HepG2 (cell line): ENCODE results near the gene CACNA1C. TPM values are rescaled to one million over a fixed set of nuclear protein-coding genes. Genes with fewer than 3 reads are reported as not detected.

ENCODE experiments used
- ATAC-seq: fragments of 200-7000 bp; cut with Tn5 transposase; 3 replicates; pipeline ENCODE4 v1.9.1; 2020; ENCODE audit warnings: mild to moderate bottlenecking, moderate library complexity
- BruUV-seq: library from RNA; stranded (reverse); fragments of 400-500 nt; replicated peaks from 2 replicates; lab custom pipeline; 2021; lab: Mats Ljungman, UMichigan
- CTCF ChIA-PET: fragments of 300-600 bp; formaldehyde crosslinking; extraction: SDS; loops from one replicate; lab custom pipeline; 2021; ENCODE audit warnings: low total read pairs, inconsistent platforms, low intra/inter-chr PET ratio; lab: Yijun Ruan, JAX
- POLR2A ChIA-PET: fragments of 350-600 bp; sonication (Branson Sonifier 250); formaldehyde crosslinking; loops from one replicate; lab custom pipeline; 2020; ENCODE audit warnings: antibody characterized with exemption, inconsistent platforms; lab: Yijun Ruan, JAX
- DNase-seq: peaks from one replicate; pipeline ENCODE4 v3.0.0-alpha.2; 2015; ENCODE audit warnings: low spot score
- FAIRE-seq: peaks from 3 replicates; lab custom pipeline; 2011; peaks lifted over from hg19 to GRCh38; lab: Jason Lieb, UNC
- H2AFZ ChIP-seq: one replicate; pipeline ENCODE4 v1.6.1; 2011; ENCODE audit warnings: low read length, inconsistent platforms
- H3K27ac ChIP-seq: fragments of 300-600 bp; 3 replicates; pipeline ENCODE4 v1.8.0; 2011; ENCODE audit warnings: mixed run types, mild to moderate bottlenecking, mixed read lengths, low read length, inconsistent platforms; ENCODE audit not compliant: insufficient read depth; ENCODE audit errors: extremely low read length
- H3K27me3 ChIP-seq, 2 experiments: fragments of 200-600 bp in 1 of 2; 2 replicates in 1 of 2; 3 replicates in 1 of 2; pipeline versions ENCODE4 v1.6.0 to v1.8.0; 2011; ENCODE audit warnings: low read length in 2 of 2, mild to moderate bottlenecking in 2 of 2, moderate library complexity in 2 of 2, inconsistent platforms in 1 of 2; ENCODE audit not compliant: insufficient read depth in 2 of 2, control insufficient read depth in 1 of 2
- H3K36me3 ChIP-seq, 2 experiments: fragments of 200-600 bp in 1 of 2; replicated peaks in 1 of 2; 2 replicates in 1 of 2; 3 replicates in 1 of 2; pipeline versions ENCODE4 v1.5.1 to v1.8.0; 2011; ENCODE audit warnings: low read length in 2 of 2, inconsistent platforms in 1 of 2; ENCODE audit not compliant: insufficient read depth in 2 of 2, control insufficient read depth in 1 of 2
- H3K4me1 ChIP-seq: 2 replicates; pipeline ENCODE4 v1.5.1; 2012; ENCODE audit warnings: low read length, inconsistent platforms; ENCODE audit not compliant: insufficient read depth
- H3K4me2 ChIP-seq: 2 replicates; pipeline ENCODE4 v1.6.0; 2011; ENCODE audit warnings: low read depth, low read length, inconsistent platforms
- H3K4me3 ChIP-seq, 3 experiments: fragments of 200-600 bp in 1 of 3; sonication (generic), shearing (Covaris generic) in 1 of 3; replicated peaks in 1 of 3; 2 replicates each; pipeline ENCODE4 v1.5.1; 2011 to 2016; ENCODE audit warnings: low read length in 3 of 3, inconsistent platforms in 2 of 3, low read depth in 2 of 3, mild to moderate bottlenecking in 2 of 3, control low read depth in 1 of 3, mixed read lengths in 1 of 3; ENCODE audit not compliant: insufficient read depth in 1 of 3
- H3K79me2 ChIP-seq: one replicate; pipeline ENCODE4 v1.6.1; 2011; ENCODE audit warnings: low read length, inconsistent platforms; ENCODE audit not compliant: insufficient read depth
- H3K9ac ChIP-seq: 2 replicates; pipeline ENCODE4 v1.6.0; 2011; ENCODE audit warnings: mild to moderate bottlenecking, low read depth, low read length, inconsistent platforms; ENCODE audit not compliant: insufficient read depth
- H3K9me3 ChIP-seq: 2 replicates; pipeline ENCODE4 v1.5.1; 2012; ENCODE audit warnings: mild to moderate bottlenecking, low read length
- H4K20me1 ChIP-seq: 2 replicates; pipeline ENCODE4 v1.6.0; 2011; ENCODE audit warnings: inconsistent platforms, mild to moderate bottlenecking, low read length, moderate library complexity; ENCODE audit not compliant: insufficient read depth
- CCAR2 ChIP-seq: fragments of 200-400 bp; formaldehyde crosslinking; optimal IDR thresholded peaks from 2 replicates; pipeline ENCODE3; 2018; ENCODE audit warnings: low read depth, mild to moderate bottlenecking, low read length, moderate library complexity
- DRAP1 ChIP-seq: IDR thresholded peaks from 2 replicates; pipeline ENCODE4 v1.6.1; 2016; ENCODE audit warnings: missing genetic modification reagents, missing compliant biosample characterization
- IRF9 ChIP-seq: sonication (generic); formaldehyde crosslinking; IDR thresholded peaks from 2 replicates; pipeline ENCODE4 v1.8.0; 2022; ENCODE audit warnings: missing genetic modification reagents, mild to moderate bottlenecking, borderline replicate concordance
- NPAS2 ChIP-seq: sonication (generic); formaldehyde crosslinking; IDR thresholded peaks from 2 replicates; pipeline ENCODE4 v1.8.0; 2022; ENCODE audit warnings: mild to moderate bottlenecking, missing genetic modification reagents, borderline replicate concordance
- SETDB1 ChIP-seq: sonication (generic); formaldehyde crosslinking; IDR thresholded peaks from 2 replicates; pipeline ENCODE4 v1.5.1; 2020; ENCODE audit warnings: missing genetic modification reagents, mild to moderate bottlenecking, borderline replicate concordance
- ZBTB25 ChIP-seq: IDR thresholded peaks from 2 replicates; pipeline ENCODE4 v1.6.1; 2018; ENCODE audit warnings: missing genetic modification reagents
- ZFP41 ChIP-seq: sonication (generic); formaldehyde crosslinking; IDR thresholded peaks from 2 replicates; pipeline ENCODE4 v1.4.0; 2020; ENCODE audit warnings: mild to moderate bottlenecking, missing genetic modification reagents, borderline replicate concordance
- ZNF280B ChIP-seq: sonication (generic); formaldehyde crosslinking; IDR thresholded peaks from 2 replicates; pipeline ENCODE4 v1.5.0; 2020; ENCODE audit warnings: missing genetic modification reagents, mild to moderate bottlenecking, borderline replicate concordance
- ZNF432 ChIP-seq: sonication (generic); formaldehyde crosslinking; IDR thresholded peaks from 2 replicates; pipeline ENCODE4 v1.5.0; 2020; ENCODE audit warnings: missing genetic modification reagents, mild to moderate bottlenecking, borderline replicate concordance
- ZNF563 ChIP-seq: sonication (generic); formaldehyde crosslinking; IDR thresholded peaks from 2 replicates; pipeline ENCODE4 v1.8.0; 2022; ENCODE audit warnings: mild to moderate bottlenecking, moderate library complexity, missing genetic modification reagents
- WGBS: methylation state at CpG from one replicate; pipeline ENCODE4 v1.1.6; 2017; ENCODE audit warnings: low lambda C conversion rate; 5-methylcytosine and 5-hydroxymethylcytosine counted together
- in situ Hi-C: cut with HindIII; loops from 2 replicates; pipeline ENCODE4 v1.10.0; 2017; ENCODE audit warnings: low pct_unique_long_range_greater_than_20kb; ENCODE audit not compliant: extremely low pct_ligation_motif_present
- intact Hi-C: fragments of 100-400 bp; cut with micrococcal nuclease; formaldehyde crosslinking; loops from one replicate; pipeline ENCODE4 v1.10.0; 2022; ENCODE audit not compliant: unreplicated experiment
- polyA plus RNA-seq, 8 experiments: library from polyadenylated mRNA; depleted of rRNA in 3 of 8; stranded (reverse) in 7 of 8; unstranded in 1 of 8; fragments of >200 nt; fragmentation: Illumina TruSeq in 4 of 8; extraction: Trizol in 4 of 8; gene quantifications; 2 replicates each; pipeline versions ENCODE4 v1.2.1 to v1.2.3, GENCODE V29; 2011 to 2016; ENCODE audit warnings: low read depth in 4 of 8, missing spikeins in 1 of 8, mixed read lengths in 1 of 8; ENCODE audit not compliant: insufficient read depth in 1 of 8
- total RNA-seq, 5 experiments: library from RNA; depleted of rRNA; stranded (reverse); fragments of >200 nt; fragmentation: Illumina TruSeq; extraction: Trizol; gene quantifications; 2 replicates each; pipeline ENCODE4 v1.2.3, GENCODE V29; 2016; ENCODE audit warnings: low read depth in 1 of 5

Gene CACNA1C
- total and polyA plus RNA-seq, 2 of the 13 experiments (the other 11 are each of a cell fraction or from before 2014, with no cell fraction given) = not detected

- Histone ChIP-seq H3K79me2 (no peaks in the 10 kb centered on the region), H3K4me1 (no peaks in the 10 kb centered on the region), H3K4me3 (no peak overlapping the region), H3K4me2 (no peak overlapping the region), H4K20me1 (no peaks in the 10 kb centered on the region), H3K9me3 (no peaks in the 10 kb centered on the region), H3K36me3 (no peaks in the 10 kb centered on the region), H2AFZ (no peak overlapping the region), H3K9ac (no peak overlapping the region), H3K27ac (no peak overlapping the region), H3K27me3 (peaks cover 0 to 23% of the 10 kb centered on the region in 2 experiments; a peak in 3 of 5 replicates)
- BruUV-seq = no TSS peak
- CTCF ChIA-PET = no interaction called here
- ATAC-seq (no peak), FAIRE-seq (no peak), DNase-seq (no peak)
- intact Hi-C loops (no loop called here), in situ Hi-C loops (no loop called here)
- 2% methylated on average over 7 of the region's 7 CpGs for WGBS
- TF ChIP-seq ZNF432 (CRISPR knock-in tag) = no peak
- TF ChIP-seq ZFP41 (CRISPR knock-in tag) = no peak
- TF ChIP-seq SETDB1 (CRISPR knock-in tag) = no peak
- POLR2A ChIA-PET = no interaction called here
Observed at GRCh38 chr12:2570562-2570961, 517.8 kb downstream of the CACNA1C start.

GRCh38 chr12:2574355-2574935, 521.7 kb downstream of the CACNA1C start:
- no peak for FAIRE-seq
- Histone ChIP-seq H3K27ac (no peak overlapping the region), H4K20me1 (no peaks in the 10 kb centered on the region), H3K9me3 (no peaks in the 10 kb centered on the region), H3K36me3 (no peaks in the 10 kb centered on the region), H3K4me1 (no peaks in the 10 kb centered on the region), H2AFZ (no peak overlapping the region), H3K4me2 (no peak overlapping the region), H3K79me2 (no peaks in the 10 kb centered on the region), H3K4me3 (no peak overlapping the region), H3K27me3 (peaks cover 0 to 19% of the 10 kb centered on the region in 2 experiments; a peak in 3 of 5 replicates), H3K9ac (no peak overlapping the region)
- 32% methylated on average over 4 of the region's 4 CpGs for WGBS
- no peak for DNase-seq
- no TSS peak for BruUV-seq
- ChIA-PET CTCF (no interaction called here), POLR2A (no interaction called here)
- intact Hi-C loops = no loop called here
- no peak for ATAC-seq
- in situ Hi-C loops = no loop called here
- TF ChIP-seq ZNF563 (CRISPR knock-in tag) (no peak), NPAS2 (CRISPR knock-in tag) (no peak), CCAR2 (no peak), ZNF280B (CRISPR knock-in tag) (no peak), DRAP1 (CRISPR knock-in tag) (no peak), IRF9 (CRISPR knock-in tag) (no peak), ZBTB25 (no peak)
